Measurements from ENCODE around the gene NFE2L1. TPM values are rescaled to one million over a fixed set of nuclear protein-coding genes. Genes with fewer than 3 reads are reported as not detected.
A peak's percentile ranks its signal among the peaks of the same experiment; 100 is the strongest.

The NFE2L1 gene
- total and polyA plus RNA-seq, 9 of the 15 experiments (the other 6 are each of a cell fraction or from before 2014, with no cell fraction given) = 2.0 to 68.6 (median 39.7) TPM

GRCh38 chr17:48101012-48101720 is 53.0 kb downstream of the NFE2L1 start, which contains the start of gene CBX1 (continued):
- TF ChIP-seq STAT6 (CRISPR knock-in tag; IDR thresholded peaks at IDR 0.05) (no peak), ZNF609 (CRISPR knock-in tag; IDR thresholded peaks at IDR 0.05; ENCODE audit: borderline replicate concordance) (peak; percentile 95), MYNN (IDR thresholded peaks at IDR 0.05) (no peak), MYNN (CRISPR knock-in tag; IDR thresholded peaks at IDR 0.05) (no peak), ZNF133 (CRISPR knock-in tag; IDR thresholded peaks at IDR 0.05) (no peak), ZNF324 (CRISPR knock-in tag; IDR thresholded peaks at IDR 0.05) (no peak), KDM5B (IDR thresholded peaks at IDR 0.05; ENCODE audit: insufficient replicate concordance, low read depth, low read length) (no peak), E4F1 (CRISPR knock-in tag; IDR thresholded peaks at IDR 0.05; ENCODE audit: borderline replicate concordance) (no peak), RCOR1 (IDR thresholded peaks at IDR 0.05; ENCODE audit: borderline replicate concordance in 1 of 2, low read depth in 2 of 2, low read length in 2 of 2) (peak in 1 of 2 experiments; percentile 16; a peak in 1 of 4 replicates), ILF3 (IDR thresholded peaks at IDR 0.05; ENCODE audit: borderline replicate concordance) (no peak), NKRF (IDR thresholded peaks at IDR 0.05; ENCODE audit: borderline replicate concordance) (no peak), RAD21 (CRISPR knock-in tag; conservative IDR thresholded peaks at IDR 0.05 in 1 of 2, IDR thresholded peaks at IDR 0.05 in 1 of 2) (no peak), ZNF507 (tag; conservative IDR thresholded peaks at IDR 0.05) (no peak)
